Panc1 (cell line): ENCODE data around the gene SCNM1.

Source experiments
- CTCF ChIP-seq: fragments of 450-650 bp; IDR thresholded peaks from 2 replicates; pipeline ENCODE4 v1.5.1; 2017; ENCODE audit warnings: mild to moderate bottlenecking
- REST ChIP-seq, 2 experiments: IDR thresholded peaks; 2 replicates each; pipeline ENCODE4 v1.6.1; 2011 to 2012; ENCODE audit warnings: low read depth in 2 of 2, control low read depth in 1 of 2, low read length in 1 of 2, mild to moderate bottlenecking in 1 of 2, moderate library complexity in 1 of 2; ENCODE audit not compliant: insufficient read depth in 1 of 2
- TCF7L2 ChIP-seq: IDR thresholded peaks from 2 replicates; pipeline ENCODE4 v1.6.1; 2011; ENCODE audit warnings: mild to moderate bottlenecking, low read depth, low read length, inconsistent platforms

GRCh38 chr1:151147132-151147503, 18.8 kb upstream of the SCNM1 start:
- no peak for TF ChIP-seq CTCF
- TF ChIP-seq TCF7L2, result no peak
- no peak for TF ChIP-seq REST (IDR thresholded peaks at IDR 0.05; ENCODE audit: insufficient read depth in 1 of 2, low read depth in 2 of 2, low read length in 1 of 2)
